Upper lobe of left lung (tissue), 4 donors: Measurements from ENCODE around the gene VOPP1.

ENCODE experiments used
- EP300 ChIP-seq, 4 donors: sonication (generic); formaldehyde crosslinking; IDR thresholded peaks; one replicate each; pipeline ENCODE4 v1.5.1; 2017; ENCODE audit warnings: antibody characterized with exemption in 4 of 4, control low read depth in 2 of 4
- POLR2A ChIP-seq, 4 donors: fragments of 450-650 bp; IDR thresholded peaks; one replicate each; pipeline ENCODE4 v1.5.1; 2016 to 2017; ENCODE audit warnings: antibody characterized with exemption in 4 of 4, mild to moderate bottlenecking in 2 of 4
- POLR2AphosphoS5 ChIP-seq, 2 donors: sonication (generic); formaldehyde crosslinking; IDR thresholded peaks; one replicate each; pipeline ENCODE4 v1.5.1; 2017; ENCODE audit warnings: antibody characterized with exemption in 2 of 2
- TF ChIP-seq, protein P1 (sequence below), 6 experiments: fragments of 450-650 bp in 4 of 6; fragments of 200-600 bp in 2 of 6; sonication (generic) in 2 of 6; IDR thresholded peaks; one replicate each; pipeline ENCODE4 v1.5.1; 2016 to 2019; ENCODE audit warnings: antibody characterized with exemption in 6 of 6

DNA sequence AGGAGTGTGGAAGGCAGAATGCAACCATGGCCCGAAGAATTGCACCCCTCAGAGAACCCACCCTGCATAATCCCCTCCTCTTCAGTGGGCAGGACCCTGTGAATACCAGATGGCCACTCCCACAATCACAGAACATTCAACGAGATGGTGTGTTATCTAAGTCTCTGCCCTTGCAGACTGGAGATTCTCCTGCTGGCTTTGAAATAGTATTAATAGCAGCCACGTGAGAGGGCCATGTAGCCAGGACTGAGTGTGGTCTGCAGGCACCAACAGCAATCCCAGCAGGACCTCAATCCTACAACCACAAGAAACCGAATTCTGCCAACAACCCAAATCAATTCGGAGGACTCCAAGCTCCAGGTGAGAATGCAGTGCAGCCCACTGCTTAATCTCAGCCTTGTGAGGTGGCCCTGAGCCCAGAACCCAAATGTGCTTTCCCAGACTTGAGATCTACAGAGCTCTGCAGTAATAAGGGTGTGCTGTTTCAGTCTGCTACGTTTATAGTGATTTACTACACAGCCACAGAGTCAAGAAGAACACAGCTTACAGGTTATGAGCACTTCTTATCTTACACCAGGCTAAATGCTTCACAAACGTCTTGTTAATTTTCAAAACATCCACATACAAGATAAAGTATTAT lies 72.1 kb downstream of the VOPP1 start:
- TF ChIP-seq, protein P1, sequence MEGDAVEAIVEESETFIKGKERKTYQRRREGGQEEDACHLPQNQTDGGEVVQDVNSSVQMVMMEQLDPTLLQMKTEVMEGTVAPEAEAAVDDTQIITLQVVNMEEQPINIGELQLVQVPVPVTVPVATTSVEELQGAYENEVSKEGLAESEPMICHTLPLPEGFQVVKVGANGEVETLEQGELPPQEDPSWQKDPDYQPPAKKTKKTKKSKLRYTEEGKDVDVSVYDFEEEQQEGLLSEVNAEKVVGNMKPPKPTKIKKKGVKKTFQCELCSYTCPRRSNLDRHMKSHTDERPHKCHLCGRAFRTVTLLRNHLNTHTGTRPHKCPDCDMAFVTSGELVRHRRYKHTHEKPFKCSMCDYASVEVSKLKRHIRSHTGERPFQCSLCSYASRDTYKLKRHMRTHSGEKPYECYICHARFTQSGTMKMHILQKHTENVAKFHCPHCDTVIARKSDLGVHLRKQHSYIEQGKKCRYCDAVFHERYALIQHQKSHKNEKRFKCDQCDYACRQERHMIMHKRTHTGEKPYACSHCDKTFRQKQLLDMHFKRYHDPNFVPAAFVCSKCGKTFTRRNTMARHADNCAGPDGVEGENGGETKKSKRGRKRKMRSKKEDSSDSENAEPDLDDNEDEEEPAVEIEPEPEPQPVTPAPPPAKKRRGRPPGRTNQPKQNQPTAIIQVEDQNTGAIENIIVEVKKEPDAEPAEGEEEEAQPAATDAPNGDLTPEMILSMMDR (IDR thresholded peaks at IDR 0.05), result no peak
- TF ChIP-seq POLR2AphosphoS5 (IDR thresholded peaks at IDR 0.05), result no peak
- TF ChIP-seq EP300 (IDR thresholded peaks at IDR 0.05), result no peak
- TF ChIP-seq POLR2A (IDR thresholded peaks at IDR 0.05), result no peak
